ENCODE results near the gene NT5DC1. TPM values are rescaled to one million over a fixed set of nuclear protein-coding genes. Genes with fewer than 3 reads are reported as not detected.

NT5DC1 gene
- total and polyA plus RNA-seq, 2 donors (not counting 1 experiment from before 2014, with no cell fraction given): 26.4 to 54.8 TPM

GRCh38 chr6:116258520-116258919, 157.9 kb downstream of the NT5DC1 start:
- Histone ChIP-seq H3K36me3 (replicated peaks in 1 of 2; ENCODE audit: control extremely low read depth in 1 of 2, control insufficient read depth in 1 of 2, extremely low read depth in 1 of 2, insufficient read depth in 2 of 2, low read length in 1 of 2) (no peaks in the 10 kb centered on the region), H3K9ac (ENCODE audit: low read length) (no peak overlapping the region), H3K4me1 (ENCODE audit: control insufficient read depth in 2 of 2, insufficient read depth in 2 of 2, low read length in 2 of 2) (peaks cover 5 to 7% of the 10 kb centered on the region in 2 donors), H3K27me3 (replicated peaks in 1 of 4; ENCODE audit: control extremely low read depth in 1 of 4, control insufficient read depth in 3 of 4, insufficient read depth in 4 of 4, low read length in 3 of 4) (no peaks in the 10 kb centered on the region), H2AFZ (ENCODE audit: insufficient read depth, low read depth, low read length, poor library complexity, severe bottlenecking) (no peak overlapping the region), H3K4me2 (replicated peaks; ENCODE audit: low read depth, low read length, poor library complexity, severe bottlenecking) (no peak overlapping the region), H3K79me2 (ENCODE audit: control insufficient read depth, insufficient read depth, low read length) (peaks cover 19% of the 10 kb centered on the region), H3K4me3 (ENCODE audit: control extremely low read depth in 1 of 5, extremely low read depth in 1 of 5, insufficient read depth in 1 of 5, low read depth in 2 of 5, low read length in 4 of 5) (no peak overlapping the region), H4K20me1 (ENCODE audit: control insufficient read depth, insufficient read depth, low read length, poor library complexity, severe bottlenecking) (no peaks in the 10 kb centered on the region), H3K27ac (ENCODE audit: low read length in 2 of 2) (no peak overlapping the region), H3K9me3 (ENCODE audit: control extremely low read depth in 1 of 3, control insufficient read depth in 2 of 3, insufficient read depth in 1 of 3, low read length in 2 of 3) (peaks cover 0 to 6% (median 1%) of the 10 kb centered on the region in 3 donors)
- intact Hi-C loops (cut with micrococcal nuclease): no loop called here
- TF ChIP-seq EZH2 (IDR thresholded peaks at IDR 0.05; ENCODE audit: borderline replicate concordance, insufficient read depth, low read depth, low read length, poor library complexity, severe bottlenecking): no peak
- no peak for TF ChIP-seq CTCF (IDR thresholded peaks at IDR 0.05)
- Mint-ChIP-seq H3K4me1 (peaks cover 14% of the 10 kb centered on the region), H3K27ac (no peak overlapping the region), H3K9me3 (ENCODE audit: insufficient read depth) (no peaks in the 10 kb centered on the region), H3K4me3 (no peak overlapping the region), H3K27me3 (no peaks in the 10 kb centered on the region)
- ATAC-seq (ENCODE audit: low read depth): no peak
- DNase-seq: no peak
- ChIA-PET POLR2A (no interaction called here), CTCF (interaction anchor here (1.0 to 2.5 kb wide), 2 partner anchors 10 to 30 kb away, joined by 4 to 11 read pairs; no protein-coding TSS in a partner anchor)
- over 99% methylated on average over 18 of the region's 18 CpGs for WGBS (ENCODE audit: insufficient coverage)

GRCh38 chr6:116263353-116263752, 162.7 kb downstream of the NT5DC1 start:
- H4K20me1 ChIP-seq (ENCODE audit: control insufficient read depth, insufficient read depth, low read length, poor library complexity, severe bottlenecking): no peaks in the 10 kb centered on the region
- no peak overlapping the region for H2AFZ ChIP-seq (ENCODE audit: insufficient read depth, low read depth, low read length, poor library complexity, severe bottlenecking)
- H3K9ac ChIP-seq (ENCODE audit: low read length): no peak overlapping the region
- Mint-ChIP-seq H3K27ac (no peak overlapping the region), H3K9me3 (ENCODE audit: insufficient read depth) (peaks cover 2% of the 10 kb centered on the region), H3K27me3 (no peaks in the 10 kb centered on the region), H3K4me3 (no peak overlapping the region), H3K4me1 (peaks cover 19% of the 10 kb centered on the region)
- peaks cover 0 to 3% of the 10 kb centered on the region in 2 experiments for H3K36me3 ChIP-seq (replicated peaks in 1 of 2; ENCODE audit: control extremely low read depth in 1 of 2, control insufficient read depth in 1 of 2, extremely low read depth in 1 of 2, insufficient read depth in 2 of 2, low read length in 1 of 2)
- no peak for ATAC-seq (ENCODE audit: low read depth)
- CTCF ChIA-PET: no interaction called here
- no peaks in the 10 kb centered on the region for H3K27me3 ChIP-seq (replicated peaks in 1 of 4; ENCODE audit: control extremely low read depth in 1 of 4, control insufficient read depth in 3 of 4, insufficient read depth in 4 of 4, low read length in 3 of 4)
- H3K4me3 ChIP-seq (ENCODE audit: control extremely low read depth in 1 of 5, extremely low read depth in 1 of 5, insufficient read depth in 1 of 5, low read depth in 2 of 5, low read length in 4 of 5): no peak overlapping the region
- no peak overlapping the region for H3K27ac ChIP-seq (ENCODE audit: low read length in 2 of 2)
- peaks cover 0 to 6% (median 1%) of the 10 kb centered on the region in 3 donors for H3K9me3 ChIP-seq (ENCODE audit: control extremely low read depth in 1 of 3, control insufficient read depth in 2 of 3, insufficient read depth in 1 of 3, low read length in 2 of 3)
- H3K4me1 ChIP-seq (ENCODE audit: control insufficient read depth in 2 of 2, insufficient read depth in 2 of 2, low read length in 2 of 2): no peaks in the 10 kb centered on the region
- TF ChIP-seq EZH2 (IDR thresholded peaks at IDR 0.05; ENCODE audit: borderline replicate concordance, insufficient read depth, low read depth, low read length, poor library complexity, severe bottlenecking) (no peak), CTCF (IDR thresholded peaks at IDR 0.05) (no peak)
- WGBS (ENCODE audit: insufficient coverage): no CpG with 5 or more reads among the region's 1 CpG
- POLR2A ChIA-PET: no interaction called here
- no peak overlapping the region for H3K4me2 ChIP-seq (replicated peaks; ENCODE audit: low read depth, low read length, poor library complexity, severe bottlenecking)
- peaks cover 27% of the 10 kb centered on the region for H3K79me2 ChIP-seq (ENCODE audit: control insufficient read depth, insufficient read depth, low read length)
- intact Hi-C loops (cut with micrococcal nuclease): no loop called here
- DNase-seq: no peak
